Common myeloid progenitor, CD34-positive (primary cell): Measurements from ENCODE around the gene ZDHHC14.
"Not testable (repeated sequence)": the region's sequence is repeated elsewhere in the genome, so short reads cannot be mapped to it uniquely, and the experiment has no call there.

Experiments used
- CTCF ChIA-PET: fragments of 350-600 bp; sonication (Branson Sonifier 250); formaldehyde crosslinking; loops from one replicate; lab custom pipeline; 2021; ENCODE audit warnings: antibody characterized with exemption; lab: Charles Lee
- POLR2A ChIA-PET: fragments of 350-600 bp; sonication (Branson Sonifier 250); formaldehyde crosslinking; loops from one replicate; lab custom pipeline; 2021; ENCODE audit warnings: antibody characterized with exemption; lab: Charles Lee
- DNase-seq, 3 donors: peaks; one replicate each; pipeline versions ENCODE4 v3.0.0 to v3.0.0-alpha.2; 2013
- H3K27ac ChIP-seq, 2 experiments: 1 replicate in 1 of 2; 2 replicates in 1 of 2; pipeline ENCODE4 v1.7.0; 2013; ENCODE audit warnings: inconsistent platforms in 2 of 2, low read length in 2 of 2, mild to moderate bottlenecking in 2 of 2, low read depth in 1 of 2, moderate library complexity in 1 of 2; ENCODE audit not compliant: severe bottlenecking in 2 of 2, insufficient read depth in 1 of 2, poor library complexity in 1 of 2
- H3K27me3 ChIP-seq, 5 experiments: replicated peaks in 2 of 5; 1 replicate in 3 of 5; 2 replicates in 2 of 5; pipeline versions ENCODE4 v1.6.1 to v1.7.0; 2013; ENCODE audit warnings: low read length in 4 of 5, mild to moderate bottlenecking in 2 of 5, moderate library complexity in 2 of 5, inconsistent platforms in 1 of 5; ENCODE audit not compliant: insufficient read depth in 5 of 5, control insufficient read depth in 4 of 5
- H3K36me3 ChIP-seq, 4 experiments: 1 replicate in 2 of 4; 2 replicates in 2 of 4; pipeline versions ENCODE4 v1.6.1 to v1.7.0; 2013; ENCODE audit warnings: low read length in 3 of 4, control low read depth in 1 of 4, mild to moderate bottlenecking in 1 of 4; ENCODE audit not compliant: control insufficient read depth in 4 of 4, insufficient read depth in 4 of 4
- H3K4me1 ChIP-seq, 4 experiments: 1 replicate in 3 of 4; 2 replicates in 1 of 4; pipeline versions ENCODE4 v1.6.1 to v1.7.1; 2013; ENCODE audit warnings: low read length in 3 of 4, mild to moderate bottlenecking in 3 of 4, control low read depth in 1 of 4, inconsistent platforms in 1 of 4, moderate library complexity in 1 of 4; ENCODE audit not compliant: control insufficient read depth in 4 of 4, insufficient read depth in 4 of 4; ENCODE audit errors: control extremely low read depth in 1 of 4
- H3K4me3 ChIP-seq, 7 experiments: 1 replicate in 4 of 7; 2 replicates in 3 of 7; pipeline versions ENCODE4 v1.5.1 to v1.7.0; 2013; ENCODE audit warnings: mild to moderate bottlenecking in 7 of 7, low read length in 6 of 7, moderate library complexity in 6 of 7, inconsistent platforms in 2 of 7, low read depth in 2 of 7, control low read depth in 1 of 7; ENCODE audit not compliant: insufficient read depth in 4 of 7, control insufficient read depth in 1 of 7; ENCODE audit errors: extremely low read depth in 1 of 7
- H3K9me3 ChIP-seq, 5 experiments: 1 replicate in 4 of 5; 2 replicates in 1 of 5; pipeline versions ENCODE4 v1.6.1 to v1.7.1; 2013; ENCODE audit warnings: low read length in 4 of 5, mild to moderate bottlenecking in 2 of 5, inconsistent platforms in 1 of 5, low read depth in 1 of 5, moderate library complexity in 1 of 5; ENCODE audit not compliant: control insufficient read depth in 4 of 5, insufficient read depth in 2 of 5; ENCODE audit errors: control extremely low read depth in 1 of 5
- WGBS: methylation state at CpG from one replicate; pipeline ENCODE4 v1.1.5; 2013; ENCODE audit not compliant: insufficient coverage; 5-methylcytosine and 5-hydroxymethylcytosine counted together

Gene ZDHHC14

GRCh38 chr6:157384962-157385361, 4.0 kb downstream of the ZDHHC14 start:
- H3K4me3 ChIP-seq, H3K27ac ChIP-seq, H3K9me3 ChIP-seq, DNase-seq, H3K27me3 ChIP-seq, POLR2A ChIA-PET, H3K36me3 ChIP-seq: not testable (repeated sequence)
- WGBS, result 100% methylated on average over 4 of the region's 4 CpGs
- H3K4me1 ChIP-seq, result peaks cover 6 to 15% (median 9%) of the 10 kb centered on the region in 4 experiments
- CTCF ChIA-PET, result interaction anchor here (1.2 kb wide), 1 partner anchor 15 kb away, joined by 3 read pairs; no protein-coding TSS in a partner anchor

GRCh38 chr6:157385482-157385881, 4.5 kb downstream of the ZDHHC14 start:
- Histone ChIP-seq H3K4me1 (peaks cover 6 to 15% (median 9%) of the 10 kb centered on the region in 4 experiments), H3K4me3 (no peak overlapping the region), H3K27ac (no peak overlapping the region), H3K27me3 (no peaks in the 10 kb centered on the region), H3K36me3 (peaks cover 0 to 5% (median 2%) of the 10 kb centered on the region in 4 experiments), H3K9me3 (peaks cover 0 to 11% (median 0%) of the 10 kb centered on the region in 5 experiments)
- POLR2A ChIA-PET, result no interaction called here
- no peak for DNase-seq
- WGBS, result 100% methylated on average over 2 of the region's 2 CpGs
- CTCF ChIA-PET, result interaction anchor here (1.2 kb wide), 1 partner anchor 15 kb away, joined by 3 read pairs; no protein-coding TSS in a partner anchor

GRCh38 chr6:157386023-157386422, 5.0 kb downstream of the ZDHHC14 start:
- H3K9me3 ChIP-seq, result peaks cover 1 to 15% (median 5%) of the 10 kb centered on the region in 5 experiments
- no peak overlapping the region for H3K27ac ChIP-seq
- no peak for DNase-seq
- H3K27me3 ChIP-seq, result no peaks in the 10 kb centered on the region
- ChIA-PET CTCF (interaction anchor here (0.5 to 1.0 kb wide), 2 partner anchors 8 to 28 kb away, joined by 3 to 5 read pairs; no protein-coding TSS in a partner anchor), POLR2A (no interaction called here)
- H3K4me1 ChIP-seq, result peaks cover 6 to 15% (median 9%) of the 10 kb centered on the region in 4 experiments
- H3K4me3 ChIP-seq, result no peak overlapping the region
- H3K36me3 ChIP-seq, result peaks cover 0 to 5% (median 2%) of the 10 kb centered on the region in 4 experiments
- 100% methylated on average over 1 of the region's 6 CpGs for WGBS

GRCh38 chr6:157386454-157386853, 5.5 kb downstream of the ZDHHC14 start:
- Histone ChIP-seq H3K27ac (no peak overlapping the region), H3K9me3 (peaks cover 6 to 19% (median 7%) of the 10 kb centered on the region in 5 experiments), H3K4me1 (peaks cover 6 to 15% (median 9%) of the 10 kb centered on the region in 4 experiments), H3K27me3 (no peaks in the 10 kb centered on the region), H3K4me3 (no peak overlapping the region), H3K36me3 (peaks cover 0 to 5% (median 2%) of the 10 kb centered on the region in 4 experiments)
- ChIA-PET POLR2A (interaction anchor here (0.7 kb wide), 1 partner anchor 47 kb away, joined by 3 read pairs; no protein-coding TSS in a partner anchor), CTCF (interaction anchor here (0.5 to 1.0 kb wide), 2 partner anchors 9 to 28 kb away, joined by 3 to 5 read pairs; no protein-coding TSS in a partner anchor)
- no peak for DNase-seq
- 100% methylated on average over 1 of the region's 3 CpGs for WGBS

GRCh38 chr6:157388924-157389323, 7.9 kb downstream of the ZDHHC14 start:
- no peak overlapping the region for H3K27ac ChIP-seq
- peaks cover 0 to 5% (median 1%) of the 10 kb centered on the region in 4 experiments for H3K36me3 ChIP-seq
- no CpG with 5 or more reads among the region's 2 CpGs for WGBS
- H3K4me1 ChIP-seq, result peaks cover 0 to 9% (median 1%) of the 10 kb centered on the region in 4 experiments
- CTCF ChIA-PET, result interaction anchor here (1.5 kb wide), 1 partner anchor 73 kb away, joined by 3 read pairs; no protein-coding TSS in a partner anchor
- H3K4me3 ChIP-seq, result no peak overlapping the region
- H3K27me3 ChIP-seq, result no peaks in the 10 kb centered on the region
- DNase-seq, result no peak
- POLR2A ChIA-PET, result no interaction called here
- H3K9me3 ChIP-seq, result peaks cover 6 to 23% (median 7%) of the 10 kb centered on the region in 5 experiments

GRCh38 chr6:157390273-157391060, 9.5 kb downstream of the ZDHHC14 start:
- Histone ChIP-seq H3K4me3 (no peak overlapping the region), H3K27me3 (no peaks in the 10 kb centered on the region), H3K4me1 (peaks cover 0 to 15% (median 2%) of the 10 kb centered on the region in 4 experiments), H3K27ac (no peak overlapping the region), H3K9me3 (peaks cover 6 to 23% (median 7%) of the 10 kb centered on the region in 5 experiments), H3K36me3 (peaks cover 0 to 5% (median under 1%) of the 10 kb centered on the region in 4 experiments)
- no peak for DNase-seq
- POLR2A ChIA-PET, result interaction anchor here (0.6 kb wide), 1 partner anchor 23 kb away, joined by 4 read pairs; no protein-coding TSS in a partner anchor
- no CpG with 5 or more reads among the region's 4 CpGs for WGBS
- CTCF ChIA-PET, result interaction anchor here (1.5 kb wide), 2 partner anchors 71 to 76 kb away, joined by 3 to 4 read pairs; no protein-coding TSS in a partner anchor
